ENCODE results near the gene TNFRSF18.

TNFRSF18 gene

GRCh38 chr1:1200876-1201810 lies 5.2 kb downstream of the TNFRSF18 start:
- peak; percentile 93 for DNase-seq (ENCODE audit: low spot score)
- TF ChIP-seq, protein P1, sequence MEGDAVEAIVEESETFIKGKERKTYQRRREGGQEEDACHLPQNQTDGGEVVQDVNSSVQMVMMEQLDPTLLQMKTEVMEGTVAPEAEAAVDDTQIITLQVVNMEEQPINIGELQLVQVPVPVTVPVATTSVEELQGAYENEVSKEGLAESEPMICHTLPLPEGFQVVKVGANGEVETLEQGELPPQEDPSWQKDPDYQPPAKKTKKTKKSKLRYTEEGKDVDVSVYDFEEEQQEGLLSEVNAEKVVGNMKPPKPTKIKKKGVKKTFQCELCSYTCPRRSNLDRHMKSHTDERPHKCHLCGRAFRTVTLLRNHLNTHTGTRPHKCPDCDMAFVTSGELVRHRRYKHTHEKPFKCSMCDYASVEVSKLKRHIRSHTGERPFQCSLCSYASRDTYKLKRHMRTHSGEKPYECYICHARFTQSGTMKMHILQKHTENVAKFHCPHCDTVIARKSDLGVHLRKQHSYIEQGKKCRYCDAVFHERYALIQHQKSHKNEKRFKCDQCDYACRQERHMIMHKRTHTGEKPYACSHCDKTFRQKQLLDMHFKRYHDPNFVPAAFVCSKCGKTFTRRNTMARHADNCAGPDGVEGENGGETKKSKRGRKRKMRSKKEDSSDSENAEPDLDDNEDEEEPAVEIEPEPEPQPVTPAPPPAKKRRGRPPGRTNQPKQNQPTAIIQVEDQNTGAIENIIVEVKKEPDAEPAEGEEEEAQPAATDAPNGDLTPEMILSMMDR (IDR thresholded peaks at IDR 0.05; ENCODE audit: extremely low read depth, insufficient read depth, missing control alignments), result no peak
- in situ Hi-C loops (cut with MboI; ENCODE audit: low pct_unique_long_range_greater_than_20kb, low sequenced_read_pairs, unreplicated experiment), result no loop called here

DNA sequence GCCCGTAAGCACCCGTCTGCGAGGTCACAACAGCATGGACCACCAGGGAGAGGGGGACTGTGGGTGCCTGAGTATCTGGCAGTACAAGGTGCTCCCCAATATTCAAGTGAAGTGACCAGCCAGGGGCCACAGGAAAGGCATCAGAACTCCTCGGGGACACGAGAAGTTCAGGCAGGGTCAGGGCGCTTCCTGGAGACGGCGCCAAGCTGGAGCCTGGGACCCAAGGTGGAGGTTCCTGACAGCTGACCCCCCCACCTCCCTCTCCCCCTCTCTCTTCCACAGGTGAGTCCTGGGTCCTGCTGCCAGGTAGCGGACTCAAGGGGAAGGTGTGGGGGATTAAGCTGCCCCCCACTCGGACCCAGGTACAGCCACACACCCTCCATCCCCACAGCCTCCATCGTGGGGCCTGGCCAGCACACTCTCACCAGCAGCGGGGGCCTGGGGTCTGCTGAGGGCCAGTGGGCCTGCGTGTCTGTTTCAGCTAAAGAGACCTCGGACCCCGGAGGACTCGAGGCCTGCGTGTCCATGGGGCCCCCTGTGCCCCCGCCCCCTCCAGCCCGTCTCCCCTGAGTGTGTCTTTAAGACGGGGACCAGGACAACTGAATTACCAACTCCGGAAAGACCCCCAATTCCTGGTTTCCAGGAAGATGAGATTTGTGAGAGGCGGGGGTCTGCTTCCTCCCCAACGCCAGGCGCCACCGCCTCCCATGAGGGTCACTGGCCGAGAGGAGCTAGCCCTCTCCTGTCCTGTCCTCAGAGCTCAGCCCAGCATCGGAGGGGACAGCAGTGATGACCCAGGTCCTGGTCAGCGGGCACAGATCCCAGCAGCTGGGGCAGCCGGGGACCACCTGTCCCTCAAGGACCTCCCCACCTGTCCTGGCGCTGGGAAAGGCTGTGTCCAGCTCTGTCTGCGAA lies 6.2 kb downstream of the TNFRSF18 start:
- DNase-seq (ENCODE audit: low spot score), result no peak
- TF ChIP-seq, protein P1 (IDR thresholded peaks at IDR 0.05; ENCODE audit: extremely low read depth, insufficient read depth, missing control alignments), result no peak
- in situ Hi-C loops (cut with MboI; ENCODE audit: low pct_unique_long_range_greater_than_20kb, low sequenced_read_pairs, unreplicated experiment), result no loop called here

DNA sequence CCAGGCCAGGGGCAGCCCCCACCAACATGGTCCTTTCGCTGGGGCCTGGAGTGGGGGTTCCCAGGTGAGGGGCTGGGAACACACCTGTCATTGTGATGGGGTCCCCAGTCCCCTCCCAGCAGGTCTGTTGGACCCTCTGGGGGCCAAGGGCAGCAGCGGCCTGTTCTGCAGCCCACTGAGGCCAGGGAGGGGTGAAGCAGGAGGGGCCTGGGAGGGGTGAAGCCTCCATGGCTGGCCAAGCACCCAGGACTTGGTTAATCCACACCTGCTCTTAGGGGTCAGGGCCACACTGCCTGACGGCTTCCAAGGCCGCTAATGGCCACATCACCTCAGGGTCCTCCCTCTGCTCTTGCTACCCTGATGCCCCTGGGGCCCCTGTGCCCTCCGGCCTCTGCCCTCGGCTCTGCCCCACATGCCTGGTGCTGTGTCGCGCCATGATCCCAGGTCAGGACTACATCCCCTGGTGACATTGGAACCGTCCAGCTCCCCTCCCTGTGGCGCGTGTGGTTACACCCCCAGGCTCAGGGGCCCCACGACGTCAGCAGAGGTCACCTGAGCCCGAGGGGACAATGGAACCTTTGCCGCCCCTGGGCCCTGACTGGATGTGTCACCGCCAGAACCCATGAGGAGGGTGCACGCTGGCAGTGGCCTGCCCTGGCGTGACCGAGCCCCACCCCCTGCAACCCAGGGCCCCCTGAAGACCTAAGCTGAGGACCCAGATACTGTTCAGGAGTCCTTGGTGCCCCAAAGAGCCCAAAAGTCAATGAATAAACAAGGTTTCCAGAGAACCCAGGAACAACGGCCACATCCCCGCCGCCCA lies 7.0 kb downstream of the TNFRSF18 start:
- TF ChIP-seq, protein P1 (IDR thresholded peaks at IDR 0.05; ENCODE audit: extremely low read depth, insufficient read depth, missing control alignments), result no peak
- no peak for DNase-seq (ENCODE audit: low spot score)
- in situ Hi-C loops (cut with MboI; ENCODE audit: low pct_unique_long_range_greater_than_20kb, low sequenced_read_pairs, unreplicated experiment), result no loop called here

GRCh38 chr1:1198423-1199140 lies 7.8 kb downstream of the TNFRSF18 start:
- TF ChIP-seq, protein P1 (IDR thresholded peaks at IDR 0.05; ENCODE audit: extremely low read depth, insufficient read depth, missing control alignments), result no peak

DNA sequence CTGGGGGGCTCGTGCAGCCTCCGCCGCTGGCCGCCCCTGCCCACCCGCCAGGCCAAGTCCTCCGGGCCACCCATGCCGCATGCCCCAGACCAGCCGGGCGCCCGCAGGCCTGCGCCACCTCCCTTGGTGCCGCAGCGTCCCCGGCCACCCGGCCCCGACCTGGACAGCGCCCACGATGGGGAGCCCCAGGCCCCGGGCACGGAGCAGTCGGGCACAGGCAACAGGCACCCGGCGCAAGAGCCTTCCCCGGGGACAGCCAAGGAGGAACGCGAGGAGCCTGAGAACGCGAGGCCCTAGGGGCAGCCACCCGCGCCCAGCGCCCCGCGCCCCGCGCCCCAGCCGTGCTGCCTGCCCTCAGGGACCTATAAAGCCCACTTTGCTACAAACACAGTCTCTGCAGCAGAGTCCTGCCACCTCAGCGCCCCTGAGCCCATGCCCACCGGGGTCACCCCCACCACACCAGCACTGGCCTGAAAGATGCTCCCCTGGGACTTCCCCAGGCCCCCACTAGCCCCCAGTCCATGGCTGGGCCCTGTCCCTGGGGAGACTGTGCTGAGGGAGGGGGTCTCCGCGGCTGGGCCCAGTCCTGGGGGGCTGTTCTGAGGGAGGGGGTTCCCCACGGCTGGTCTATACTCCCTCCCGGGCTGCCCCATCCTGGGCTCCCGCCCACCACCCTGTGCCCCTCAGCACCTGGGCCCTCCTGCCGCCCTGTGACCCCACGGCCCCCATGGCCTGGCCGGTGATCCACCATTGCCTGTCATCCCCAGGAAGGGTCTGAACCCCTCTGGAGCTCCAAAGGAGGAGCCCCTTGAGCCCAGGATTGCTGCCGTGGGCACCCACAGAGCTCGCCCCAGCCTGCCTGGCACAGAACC lies 8.6 kb downstream of the TNFRSF18 start:
- no peak for DNase-seq (ENCODE audit: low spot score)
- in situ Hi-C loops (cut with MboI; ENCODE audit: low pct_unique_long_range_greater_than_20kb, low sequenced_read_pairs, unreplicated experiment), result no loop called here
- TF ChIP-seq, protein P1 (IDR thresholded peaks at IDR 0.05; ENCODE audit: extremely low read depth, insufficient read depth, missing control alignments), result no peak

More at GRCh38 chr1:1198423-1199140, 7.8 kb downstream of the TNFRSF18 start:
- DNase-seq (ENCODE audit: low spot score), result no peak
- in situ Hi-C loops (cut with MboI; ENCODE audit: low pct_unique_long_range_greater_than_20kb, low sequenced_read_pairs, unreplicated experiment), result no loop called here

Data from GM13977 (cell line).